ENCODE measurements around the gene SLC12A8.

DNA sequence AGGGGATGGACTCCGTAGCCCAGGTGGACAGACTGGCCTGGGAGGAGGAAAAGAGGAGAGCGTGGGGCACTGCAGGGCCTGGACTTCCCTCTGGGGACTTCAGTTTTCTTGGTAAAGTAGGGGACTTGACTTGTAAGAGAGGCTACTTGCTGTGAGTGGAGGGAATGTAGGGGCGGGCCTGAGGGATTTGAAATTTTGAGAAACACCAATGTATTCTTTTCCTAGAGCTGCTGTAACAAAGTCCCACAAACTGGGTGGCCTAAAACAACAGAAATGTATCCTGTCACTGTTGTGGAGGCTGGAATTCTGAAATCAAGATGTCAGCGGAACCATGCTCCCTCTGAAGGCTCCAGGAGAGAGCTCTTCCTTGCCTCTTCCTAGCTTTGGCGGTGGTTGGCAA, 150.9 kb downstream of the SLC12A8 start:
- TF ChIP-seq, protein P1, sequence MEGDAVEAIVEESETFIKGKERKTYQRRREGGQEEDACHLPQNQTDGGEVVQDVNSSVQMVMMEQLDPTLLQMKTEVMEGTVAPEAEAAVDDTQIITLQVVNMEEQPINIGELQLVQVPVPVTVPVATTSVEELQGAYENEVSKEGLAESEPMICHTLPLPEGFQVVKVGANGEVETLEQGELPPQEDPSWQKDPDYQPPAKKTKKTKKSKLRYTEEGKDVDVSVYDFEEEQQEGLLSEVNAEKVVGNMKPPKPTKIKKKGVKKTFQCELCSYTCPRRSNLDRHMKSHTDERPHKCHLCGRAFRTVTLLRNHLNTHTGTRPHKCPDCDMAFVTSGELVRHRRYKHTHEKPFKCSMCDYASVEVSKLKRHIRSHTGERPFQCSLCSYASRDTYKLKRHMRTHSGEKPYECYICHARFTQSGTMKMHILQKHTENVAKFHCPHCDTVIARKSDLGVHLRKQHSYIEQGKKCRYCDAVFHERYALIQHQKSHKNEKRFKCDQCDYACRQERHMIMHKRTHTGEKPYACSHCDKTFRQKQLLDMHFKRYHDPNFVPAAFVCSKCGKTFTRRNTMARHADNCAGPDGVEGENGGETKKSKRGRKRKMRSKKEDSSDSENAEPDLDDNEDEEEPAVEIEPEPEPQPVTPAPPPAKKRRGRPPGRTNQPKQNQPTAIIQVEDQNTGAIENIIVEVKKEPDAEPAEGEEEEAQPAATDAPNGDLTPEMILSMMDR (conservative IDR thresholded peaks at IDR 0.05 in 1 of 2, IDR thresholded peaks at IDR 0.05 in 1 of 2; ENCODE audit: low read depth in 1 of 2, low read length in 2 of 2), result no peak
- no peak for TF ChIP-seq EZH2 (IDR thresholded peaks at IDR 0.05; ENCODE audit: low read length, missing control alignments)
